Epithelial cell of proximal tubule (primary cell): Measurements from ENCODE around the gene BEAN1. TPM values are rescaled to one million over a fixed set of nuclear protein-coding genes. Genes with fewer than 3 reads are reported as not detected.

Experiments used
- DNase-seq: peaks from one replicate; pipeline ENCODE4 v3.0.0-alpha.2; 2011; ENCODE audit warnings: low read depth
- H3K4me3 ChIP-seq: 2 replicates; pipeline ENCODE4 v1.5.1; 2011; ENCODE audit warnings: low read depth, mild to moderate bottlenecking, low read length
- total RNA-seq: library from RNA; depleted of rRNA; stranded (reverse); fragments of >200 nt; gene quantifications from 2 replicates; pipeline ENCODE4 v1.2.3, GENCODE V29; 2015
- TF ChIP-seq, protein P1 (sequence below): conservative IDR thresholded peaks from 2 replicates; pipeline ENCODE4 v1.5.1; 2012; ENCODE audit warnings: low read depth, mild to moderate bottlenecking, low read length

The BEAN1 gene
- total RNA-seq, 1 donor from 2014 or later = 7.0 TPM

GRCh38 chr16:66412182-66412581, 14.9 kb upstream of the BEAN1 start:
- TF ChIP-seq, protein P1, sequence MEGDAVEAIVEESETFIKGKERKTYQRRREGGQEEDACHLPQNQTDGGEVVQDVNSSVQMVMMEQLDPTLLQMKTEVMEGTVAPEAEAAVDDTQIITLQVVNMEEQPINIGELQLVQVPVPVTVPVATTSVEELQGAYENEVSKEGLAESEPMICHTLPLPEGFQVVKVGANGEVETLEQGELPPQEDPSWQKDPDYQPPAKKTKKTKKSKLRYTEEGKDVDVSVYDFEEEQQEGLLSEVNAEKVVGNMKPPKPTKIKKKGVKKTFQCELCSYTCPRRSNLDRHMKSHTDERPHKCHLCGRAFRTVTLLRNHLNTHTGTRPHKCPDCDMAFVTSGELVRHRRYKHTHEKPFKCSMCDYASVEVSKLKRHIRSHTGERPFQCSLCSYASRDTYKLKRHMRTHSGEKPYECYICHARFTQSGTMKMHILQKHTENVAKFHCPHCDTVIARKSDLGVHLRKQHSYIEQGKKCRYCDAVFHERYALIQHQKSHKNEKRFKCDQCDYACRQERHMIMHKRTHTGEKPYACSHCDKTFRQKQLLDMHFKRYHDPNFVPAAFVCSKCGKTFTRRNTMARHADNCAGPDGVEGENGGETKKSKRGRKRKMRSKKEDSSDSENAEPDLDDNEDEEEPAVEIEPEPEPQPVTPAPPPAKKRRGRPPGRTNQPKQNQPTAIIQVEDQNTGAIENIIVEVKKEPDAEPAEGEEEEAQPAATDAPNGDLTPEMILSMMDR = no peak
- no peak overlapping the region for H3K4me3 ChIP-seq
- DNase-seq = no peak

DNA sequence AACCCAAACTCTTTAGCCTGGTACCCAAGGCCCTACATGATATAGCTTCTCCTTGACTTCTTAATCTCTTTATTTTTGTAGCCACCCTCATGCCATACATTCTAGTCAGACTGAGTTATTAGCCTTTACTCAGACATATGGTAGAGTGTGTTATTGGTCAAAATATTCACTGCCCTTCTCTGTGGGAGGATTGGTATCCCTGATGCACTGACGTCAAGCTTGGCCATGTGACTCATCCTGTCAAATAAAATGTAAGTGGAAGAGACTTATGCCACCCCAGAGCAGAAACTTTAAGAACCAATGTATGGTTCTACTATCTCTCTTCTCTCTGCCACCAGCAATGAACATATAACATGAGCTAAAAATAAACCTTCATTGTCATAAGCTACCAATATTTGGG, 12.2 kb upstream of the BEAN1 start:
- DNase-seq = no peak
- H3K4me3 ChIP-seq = no peak overlapping the region
- TF ChIP-seq, protein P1 = no peak

- DNase-seq = no peak
- H3K4me3 ChIP-seq = no peak overlapping the region
- TF ChIP-seq, protein P1 = no peak
Measured at GRCh38 chr16:66416136-66416535, 11.0 kb upstream of the BEAN1 start.

DNA sequence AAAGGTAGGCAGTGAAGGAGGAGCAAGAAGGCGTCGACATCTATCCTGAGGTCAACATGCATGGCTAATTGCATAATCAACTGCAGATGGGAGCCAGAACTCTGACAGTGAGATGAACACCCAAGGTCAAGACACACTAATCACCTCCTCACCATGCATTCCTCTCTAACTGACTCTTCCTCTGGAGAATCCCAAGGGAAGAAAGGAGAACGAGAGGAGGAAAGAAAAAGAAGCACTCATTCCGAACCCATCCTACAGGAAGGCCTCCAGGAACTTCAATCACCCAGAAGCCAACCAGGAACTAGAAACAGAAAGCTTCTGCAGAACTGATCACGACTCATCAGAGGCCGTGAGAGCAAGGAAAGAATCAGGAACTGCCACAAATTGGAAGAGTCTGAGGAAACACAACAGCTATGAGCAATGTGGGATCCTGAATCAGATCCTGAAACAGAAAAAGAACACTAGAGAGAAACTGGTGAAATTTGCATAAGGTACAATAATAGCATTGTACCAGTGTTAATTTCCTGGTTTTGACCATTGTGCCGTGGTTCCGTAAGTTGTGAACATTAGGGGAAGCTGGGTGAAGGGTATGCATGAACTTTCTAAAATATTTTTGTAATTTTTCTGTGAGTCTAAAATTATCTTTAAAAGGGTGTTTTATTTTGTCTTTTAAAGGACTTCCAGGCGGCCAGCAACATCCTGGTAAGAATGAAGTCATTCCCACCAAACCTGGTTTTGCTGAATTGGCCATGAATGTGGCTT, 10.0 kb upstream of the BEAN1 start:
- TF ChIP-seq, protein P1 = no peak
- H3K4me3 ChIP-seq = no peak overlapping the region
- no peak for DNase-seq

DNA sequence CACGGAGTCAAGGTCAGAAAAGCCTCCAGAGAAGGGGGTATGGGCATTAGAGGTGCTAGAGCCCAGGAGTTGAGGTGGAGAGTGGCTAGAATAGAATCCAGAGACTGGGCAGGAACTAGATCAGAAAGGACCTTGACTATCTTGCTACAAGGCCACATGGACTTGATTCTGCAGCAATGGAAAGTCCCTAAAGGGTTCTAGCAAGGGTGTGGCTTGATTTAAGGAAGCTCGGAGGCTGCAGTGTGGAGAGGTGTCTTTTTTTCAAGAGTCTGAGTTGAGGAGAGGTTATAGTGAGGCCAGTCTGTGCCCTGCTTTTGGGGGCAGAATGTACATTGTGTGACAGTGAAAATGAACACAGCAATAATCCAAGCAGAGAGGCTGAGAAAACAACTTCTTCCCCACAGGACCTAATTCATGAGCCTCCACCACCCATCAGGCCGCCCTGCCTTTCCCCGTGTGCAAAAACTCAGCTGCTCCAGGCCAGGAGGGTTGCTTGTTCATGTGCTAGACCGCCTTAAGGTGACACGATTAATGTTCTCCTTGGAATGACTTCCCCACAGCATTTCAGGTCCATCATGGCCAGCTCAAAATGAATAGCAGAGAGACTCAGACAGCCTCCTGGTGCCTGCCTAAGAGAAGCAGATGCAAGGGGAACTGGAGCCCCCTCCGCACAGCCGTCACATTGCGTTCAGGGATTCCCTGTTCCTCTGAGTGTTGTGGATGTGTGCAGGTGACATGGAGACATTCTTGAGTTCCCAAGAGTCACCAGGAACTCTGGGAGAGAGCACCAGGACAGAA, 8.7 kb upstream of the BEAN1 start:
- no peak overlapping the region for H3K4me3 ChIP-seq
- TF ChIP-seq, protein P1 = no peak
- DNase-seq = no peak

DNA sequence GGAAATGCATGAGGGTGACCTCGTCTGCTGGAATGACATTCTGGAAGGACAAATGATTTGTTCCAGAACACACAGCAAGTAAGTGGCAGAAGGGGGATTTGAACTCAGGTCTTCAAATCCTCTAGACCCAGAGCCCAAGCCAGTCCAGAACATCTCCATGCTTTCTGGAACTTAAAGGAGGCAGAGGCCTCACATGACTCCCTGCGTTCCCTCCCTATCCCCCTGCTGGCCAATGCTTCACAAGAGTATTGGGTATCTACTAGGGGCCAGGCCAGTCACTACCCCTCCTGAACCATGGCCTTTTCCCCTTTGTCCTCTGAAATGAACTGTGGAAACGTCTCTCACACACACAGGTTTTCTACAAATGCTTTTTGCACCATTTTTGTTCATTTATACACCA, 7.6 kb upstream of the BEAN1 start:
- no peak for DNase-seq
- TF ChIP-seq, protein P1 = peak; percentile 35
- no peak overlapping the region for H3K4me3 ChIP-seq

GRCh38 chr16:66420396-66420795, 6.7 kb upstream of the BEAN1 start:
- DNase-seq = peak; percentile 69
- TF ChIP-seq, protein P1 = no peak
- no peak overlapping the region for H3K4me3 ChIP-seq
